Body of pancreas (tissue), 4 donors: Measurements from ENCODE around the gene PRSS56.

Source experiments
- CTCF ChIP-seq, 7 experiments: fragments of 450-650 bp in 4 of 7; fragments of 200-600 bp in 3 of 7; sonication (generic) in 3 of 7; IDR thresholded peaks; one replicate each; pipeline ENCODE4 v1.5.1; 2016 to 2019; ENCODE audit warnings: antibody characterized with exemption in 7 of 7
- POLR2A ChIP-seq, 3 donors: fragments of 450-650 bp; IDR thresholded peaks; one replicate each; pipeline ENCODE4 v1.6.1; 2016; ENCODE audit warnings: antibody characterized with exemption in 3 of 3, mild to moderate bottlenecking in 2 of 3

GRCh38 chr2:232518844-232519243 is 1.3 kb upstream of the PRSS56 start:
- TF ChIP-seq CTCF (IDR thresholded peaks at IDR 0.05) (no peak), POLR2A (IDR thresholded peaks at IDR 0.05) (no peak)
